Type B pancreatic cell (in vitro differentiated cells): Measurements from ENCODE around the gene WAS. TPM values are rescaled to one million over a fixed set of nuclear protein-coding genes. Genes with fewer than 3 reads are reported as not detected.
A peak's percentile ranks its signal among the peaks of the same experiment; 100 is the strongest.
"Not testable (repeated sequence)": the region's sequence is repeated elsewhere in the genome, so short reads cannot be mapped to it uniquely, and the experiment has no call there.

ENCODE experiments used
- DNase-seq: peaks from one replicate; pipeline ENCODE4 v3.0.0; 2021; ENCODE audit warnings: mixed read lengths; ENCODE audit not compliant: unreplicated experiment; ENCODE audit errors: extremely low spot score
- H3K27ac Mint-ChIP-seq: 2 replicates; pipeline ENCODE4 v1.8.0; 2021; ENCODE audit warnings: mild to moderate bottlenecking, mixed read lengths
- H3K27me3 Mint-ChIP-seq: 2 replicates; pipeline ENCODE4 v1.8.0; 2021; ENCODE audit warnings: mixed read lengths
- H3K36me3 Mint-ChIP-seq: 2 replicates; pipeline ENCODE4 v1.8.0; 2021; ENCODE audit warnings: mixed read lengths
- H3K4me1 Mint-ChIP-seq: one replicate; pipeline ENCODE4 v1.8.0; 2021; ENCODE audit warnings: mixed read lengths; ENCODE audit not compliant: unreplicated experiment
- H3K4me3 Mint-ChIP-seq: 2 replicates; pipeline ENCODE4 v1.8.0; 2021; ENCODE audit warnings: mild to moderate bottlenecking, mixed read lengths
- H3K9me3 Mint-ChIP-seq: 2 replicates; pipeline ENCODE4 v1.8.0; 2021; ENCODE audit warnings: mixed read lengths
- total RNA-seq: library from RNA; stranded (reverse); gene quantifications from 2 replicates; pipeline ENCODE4 v1.2.1, GENCODE V29; 2021; ENCODE audit warnings: low replicate concordance
- TF ChIP-seq, protein P1 (sequence below): fragments of 200-600 bp; sonication (generic); conservative IDR thresholded peaks from 2 replicates; pipeline ENCODE4 v1.5.0; 2021; ENCODE audit warnings: antibody characterized with exemption, mild to moderate bottlenecking

Gene WAS
- total RNA-seq, 1 donor from 2014 or later = 0.82 TPM

DNA sequence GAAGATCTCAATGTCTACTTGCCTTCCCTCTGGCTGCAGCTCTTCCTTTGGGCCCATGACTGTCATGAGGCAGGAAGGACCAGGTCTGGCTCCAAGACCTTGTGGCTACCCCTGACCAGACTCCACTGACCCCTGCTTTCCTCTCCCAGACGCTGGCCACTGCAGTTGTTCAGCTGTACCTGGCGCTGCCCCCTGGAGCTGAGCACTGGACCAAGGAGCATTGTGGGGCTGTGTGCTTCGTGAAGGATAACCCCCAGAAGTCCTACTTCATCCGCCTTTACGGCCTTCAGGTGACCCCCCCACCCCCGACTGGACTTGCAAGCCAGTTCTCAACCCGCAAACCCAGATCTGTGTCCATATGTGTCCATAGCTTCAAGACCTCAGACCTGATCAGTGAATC, 535 bp downstream of the WAS start:
- no peaks in the 10 kb centered on the region for H3K36me3 Mint-ChIP-seq
- no peaks in the 10 kb centered on the region for H3K4me1 Mint-ChIP-seq
- H3K27ac Mint-ChIP-seq = no peak overlapping the region
- no peak for DNase-seq
- TF ChIP-seq, protein P1, sequence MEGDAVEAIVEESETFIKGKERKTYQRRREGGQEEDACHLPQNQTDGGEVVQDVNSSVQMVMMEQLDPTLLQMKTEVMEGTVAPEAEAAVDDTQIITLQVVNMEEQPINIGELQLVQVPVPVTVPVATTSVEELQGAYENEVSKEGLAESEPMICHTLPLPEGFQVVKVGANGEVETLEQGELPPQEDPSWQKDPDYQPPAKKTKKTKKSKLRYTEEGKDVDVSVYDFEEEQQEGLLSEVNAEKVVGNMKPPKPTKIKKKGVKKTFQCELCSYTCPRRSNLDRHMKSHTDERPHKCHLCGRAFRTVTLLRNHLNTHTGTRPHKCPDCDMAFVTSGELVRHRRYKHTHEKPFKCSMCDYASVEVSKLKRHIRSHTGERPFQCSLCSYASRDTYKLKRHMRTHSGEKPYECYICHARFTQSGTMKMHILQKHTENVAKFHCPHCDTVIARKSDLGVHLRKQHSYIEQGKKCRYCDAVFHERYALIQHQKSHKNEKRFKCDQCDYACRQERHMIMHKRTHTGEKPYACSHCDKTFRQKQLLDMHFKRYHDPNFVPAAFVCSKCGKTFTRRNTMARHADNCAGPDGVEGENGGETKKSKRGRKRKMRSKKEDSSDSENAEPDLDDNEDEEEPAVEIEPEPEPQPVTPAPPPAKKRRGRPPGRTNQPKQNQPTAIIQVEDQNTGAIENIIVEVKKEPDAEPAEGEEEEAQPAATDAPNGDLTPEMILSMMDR = no peak
- no peaks in the 10 kb centered on the region for H3K9me3 Mint-ChIP-seq
- peaks cover 18% of the 10 kb centered on the region for H3K27me3 Mint-ChIP-seq
- no peak overlapping the region for H3K4me3 Mint-ChIP-seq

- H3K9me3 Mint-ChIP-seq = no peaks in the 10 kb centered on the region
- H3K27ac Mint-ChIP-seq = no peak overlapping the region
- peaks cover 18% of the 10 kb centered on the region for H3K27me3 Mint-ChIP-seq
- TF ChIP-seq, protein P1 = no peak
- H3K36me3 Mint-ChIP-seq = no peaks in the 10 kb centered on the region
- no peaks in the 10 kb centered on the region for H3K4me1 Mint-ChIP-seq
- no peak overlapping the region for H3K4me3 Mint-ChIP-seq
- no peak for DNase-seq
Measured at GRCh38 chrX:48685416-48685815, 1.8 kb downstream of the WAS start.

- Mint-ChIP-seq H3K4me3 (no peak overlapping the region), H3K9me3 (no peaks in the 10 kb centered on the region), H3K4me1 (no peaks in the 10 kb centered on the region), H3K36me3 (no peaks in the 10 kb centered on the region), H3K27ac (no peak overlapping the region), H3K27me3 (peaks cover 21% of the 10 kb centered on the region)
- no peak for DNase-seq
- TF ChIP-seq, protein P1 = no peak
Measured at GRCh38 chrX:48688531-48689150, 5.0 kb downstream of the WAS start.

DNA sequence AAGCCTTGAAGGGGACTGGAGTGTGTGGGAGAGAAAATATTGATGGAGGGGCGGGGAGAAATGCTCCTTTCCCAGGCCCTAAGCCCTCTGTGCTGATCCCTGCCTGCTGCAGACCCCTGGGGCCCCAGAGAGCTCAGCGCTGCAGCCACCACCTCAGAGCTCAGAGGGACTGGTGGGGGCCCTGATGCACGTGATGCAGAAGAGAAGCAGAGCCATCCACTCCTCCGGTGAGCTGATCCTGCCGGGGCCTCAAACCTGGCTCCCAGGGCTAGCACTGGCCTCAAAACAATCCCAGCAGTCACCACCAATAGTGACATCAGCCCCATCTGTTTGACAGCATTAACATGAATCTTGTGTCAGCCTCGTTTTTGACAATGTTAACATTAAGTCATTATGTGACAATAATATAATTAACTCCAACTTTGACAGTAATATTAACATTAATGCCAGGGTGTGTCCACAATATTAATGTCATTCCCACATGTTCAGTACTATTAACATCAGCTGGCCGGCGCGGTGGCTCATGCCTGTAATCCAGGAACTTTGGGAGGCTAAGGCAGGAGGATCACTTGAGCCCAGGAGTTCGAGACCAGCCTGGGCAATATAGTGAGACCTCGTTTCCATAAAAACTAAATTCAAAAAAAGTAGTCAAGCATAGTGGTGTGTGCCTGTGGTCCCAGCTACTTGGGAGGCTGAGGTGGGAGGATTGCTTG, 5.8 kb downstream of the WAS start:
- Mint-ChIP-seq H3K27ac (no peak overlapping the region), H3K36me3 (no peaks in the 10 kb centered on the region), H3K4me1 (no peaks in the 10 kb centered on the region), H3K4me3 (no peak overlapping the region), H3K27me3 (peaks cover 21% of the 10 kb centered on the region), H3K9me3 (no peaks in the 10 kb centered on the region)
- no peak for DNase-seq
- TF ChIP-seq, protein P1 = no peak

GRCh38 chrX:48691746-48692145, 8.1 kb downstream of the WAS start:
- peak overlapping the region; percentile 44 for H3K27ac Mint-ChIP-seq
- DNase-seq, H3K4me3 Mint-ChIP-seq, H3K4me1 Mint-ChIP-seq, H3K36me3 Mint-ChIP-seq, H3K9me3 Mint-ChIP-seq, H3K27me3 Mint-ChIP-seq: not testable (repeated sequence)

DNA sequence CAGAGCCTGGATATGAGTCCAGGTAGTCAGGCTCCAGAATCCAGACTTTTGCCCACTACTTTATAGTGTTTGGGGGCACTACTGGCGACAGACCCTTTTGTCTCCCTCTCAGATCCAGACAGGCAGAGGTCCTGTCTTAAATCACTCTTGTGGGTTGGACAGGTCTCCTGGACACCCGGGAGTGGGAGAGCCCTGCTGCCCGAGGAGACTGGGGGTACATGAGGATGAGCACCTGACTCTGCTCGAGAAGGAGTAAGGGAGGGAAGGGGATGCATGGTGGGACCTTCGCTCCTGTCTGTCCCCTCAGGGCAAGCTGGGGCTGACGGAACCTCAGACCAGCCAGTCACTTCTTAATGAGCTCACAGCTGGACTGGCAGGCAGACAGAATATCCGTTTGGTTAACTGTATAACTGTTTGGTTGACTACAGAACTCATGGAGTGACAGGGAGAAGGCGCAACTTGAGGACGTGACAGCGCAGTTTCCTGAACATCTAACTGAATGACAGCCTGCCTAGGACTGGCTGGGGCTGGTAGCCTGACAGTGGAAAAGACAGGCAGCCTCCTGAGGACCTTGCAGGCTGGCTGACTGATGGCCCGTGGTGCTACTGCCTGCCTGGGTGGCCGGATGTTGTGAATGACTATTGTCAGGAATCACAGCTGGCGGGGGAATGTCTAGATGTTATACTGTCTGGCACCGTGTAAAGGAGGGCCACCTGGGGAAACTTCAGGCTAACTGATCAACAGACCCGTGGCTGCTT, 11.4 kb downstream of the WAS start:
- H3K27me3 Mint-ChIP-seq = peaks cover 3% of the 10 kb centered on the region
- peaks cover 7% of the 10 kb centered on the region for H3K4me1 Mint-ChIP-seq
- H3K9me3 Mint-ChIP-seq = no peaks in the 10 kb centered on the region
- peak overlapping the region; percentile 75 for H3K27ac Mint-ChIP-seq
- no peak for DNase-seq
- H3K36me3 Mint-ChIP-seq = peaks cover 6% of the 10 kb centered on the region
- H3K4me3 Mint-ChIP-seq = peak overlapping the region; percentile 90
- TF ChIP-seq, protein P1 = no peak
